Liver (tissue), 9 donors: ENCODE measurements around the gene GGCX. TPM values are rescaled to one million over a fixed set of nuclear protein-coding genes. Genes with fewer than 3 reads are reported as not detected.
"Not testable (repeated sequence)": the region's sequence is repeated elsewhere in the genome, so short reads cannot be mapped to it uniquely, and the experiment has no call there.

Source experiments
- DNase-seq: peaks from one replicate; pipeline ENCODE4 v3.0.0-alpha.2; 2017; ENCODE audit warnings: low spot score
- H3K27ac ChIP-seq, 2 donors: one replicate each; pipeline ENCODE4 v1.7.0; 2013; ENCODE audit warnings: inconsistent platforms in 2 of 2, low read length in 2 of 2, control low read depth in 1 of 2, low read depth in 1 of 2, mild to moderate bottlenecking in 1 of 2
- H3K27me3 ChIP-seq, 4 donors: one replicate each; pipeline versions ENCODE4 v1.6.1 to v1.7.0; 2013; ENCODE audit warnings: low read length in 3 of 4, inconsistent platforms in 1 of 4, mild to moderate bottlenecking in 1 of 4, moderate library complexity in 1 of 4; ENCODE audit not compliant: control insufficient read depth in 4 of 4, insufficient read depth in 4 of 4
- H3K36me3 ChIP-seq, 4 donors: one replicate each; pipeline versions ENCODE4 v1.6.1 to v1.7.0; 2013; ENCODE audit warnings: low read length in 3 of 4, mild to moderate bottlenecking in 3 of 4, low read depth in 1 of 4, moderate library complexity in 1 of 4; ENCODE audit not compliant: control insufficient read depth in 4 of 4, insufficient read depth in 3 of 4
- H3K4me1 ChIP-seq, 4 donors: one replicate each; pipeline versions ENCODE4 v1.6.1 to v1.7.0; 2013; ENCODE audit warnings: low read length in 3 of 4, mild to moderate bottlenecking in 3 of 4, moderate library complexity in 1 of 4; ENCODE audit not compliant: control insufficient read depth in 4 of 4, insufficient read depth in 4 of 4
- H3K4me3 ChIP-seq, 3 donors: one replicate each; pipeline versions ENCODE4 v1.6.1 to v1.7.0; 2013; ENCODE audit warnings: low read length in 3 of 3, control low read depth in 1 of 3, low read depth in 1 of 3, mild to moderate bottlenecking in 1 of 3
- H3K9ac ChIP-seq, 2 donors: one replicate each; pipeline ENCODE4 v1.7.0; 2013; ENCODE audit warnings: low read length in 2 of 2, mild to moderate bottlenecking in 2 of 2, moderate library complexity in 2 of 2, control low read depth in 1 of 2, low read depth in 1 of 2
- H3K9me3 ChIP-seq, 4 donors: one replicate each; pipeline versions ENCODE4 v1.6.1 to v1.7.0; 2013; ENCODE audit warnings: low read length in 3 of 4; ENCODE audit not compliant: control insufficient read depth in 4 of 4
- CTCF ChIP-seq: fragments of 150-350 bp; IDR thresholded peaks from 2 replicates; pipeline ENCODE4 v1.5.1; 2017; ENCODE audit warnings: improper control_type of control experiment, low read depth, low read length; ENCODE audit not compliant: missing input control
- FOXA1 ChIP-seq: IDR thresholded peaks from 2 replicates; pipeline ENCODE4 v1.6.1; 2016; ENCODE audit warnings: antibody characterized with exemption
- FOXA2 ChIP-seq: IDR thresholded peaks from 2 replicates; pipeline ENCODE4 v1.6.1; 2016; ENCODE audit warnings: antibody characterized with exemption
- GABPA ChIP-seq, 2 donors: IDR thresholded peaks in 1 of 2; conservative IDR thresholded peaks in 1 of 2; 2 replicates each; pipeline ENCODE4 v1.6.1; 2016; ENCODE audit warnings: antibody characterized with exemption in 2 of 2, mild to moderate bottlenecking in 1 of 2, moderate library complexity in 1 of 2
- HNF4A ChIP-seq, 2 donors: conservative IDR thresholded peaks; 2 replicates each; pipeline ENCODE4 v1.6.1; 2016; ENCODE audit warnings: antibody characterized with exemption in 2 of 2, mild to moderate bottlenecking in 2 of 2
- HNF4G ChIP-seq: IDR thresholded peaks from 2 replicates; pipeline ENCODE4 v1.6.1; 2016; ENCODE audit warnings: antibody characterized with exemption
- JUND ChIP-seq, 2 donors: IDR thresholded peaks; 2 replicates each; pipeline ENCODE4 v1.6.1; 2016; ENCODE audit warnings: antibody characterized with exemption in 2 of 2
- MAX ChIP-seq: IDR thresholded peaks from 2 replicates; pipeline ENCODE4 v1.6.1; 2016; ENCODE audit warnings: antibody characterized with exemption
- NR2F2 ChIP-seq: IDR thresholded peaks from 2 replicates; pipeline ENCODE4 v1.6.1; 2016; ENCODE audit warnings: antibody characterized with exemption
- RAD21 ChIP-seq, 2 donors: IDR thresholded peaks; 2 replicates each; pipeline ENCODE4 v1.6.1; 2016; ENCODE audit warnings: antibody characterized with exemption in 2 of 2, mild to moderate bottlenecking in 2 of 2
- REST ChIP-seq: IDR thresholded peaks from 2 replicates; pipeline ENCODE4 v1.6.1; 2016; ENCODE audit warnings: antibody characterized with exemption, mild to moderate bottlenecking
- RXRA ChIP-seq, 2 donors: IDR thresholded peaks; 2 replicates each; pipeline ENCODE4 v1.6.1; 2017 to 2018; ENCODE audit warnings: antibody characterized with exemption in 2 of 2, mild to moderate bottlenecking in 1 of 2
- SP1 ChIP-seq: IDR thresholded peaks from 2 replicates; pipeline ENCODE4 v1.6.1; 2018; ENCODE audit warnings: antibody characterized with exemption, mild to moderate bottlenecking
- WGBS: extraction: QIAGEN DNeasy Blood & Tissue Kit; methylation state at CpG from one replicate; pipeline ENCODE4 v1.1.7; 2013; 5-methylcytosine and 5-hydroxymethylcytosine counted together
- polyA plus RNA-seq, 2 donors: library from polyadenylated mRNA; stranded (reverse) in 1 of 2; unstranded in 1 of 2; fragments of 200-250 nt in 1 of 2; fragments of >200 nt in 1 of 2; fragmentation: Nextera tagmentation in 1 of 2; extraction: Ambion mirVana in 1 of 2; gene quantifications; one replicate each; pipeline versions ENCODE4 v1.2.1 to v1.2.3, GENCODE V29; 2013 to 2015
- total RNA-seq, 2 donors: library from RNA; depleted of rRNA; stranded (reverse); fragments of >200 nt; gene quantifications; one replicate each; pipeline ENCODE4 v1.2.3, GENCODE V29; 2014
- donor health status: healthy.
- donor health status: healthy.
- donor health status: healthy.
- donor health status: healthy.
- donor health status: healthy.

GGCX gene
- total and polyA plus RNA-seq, 4 donors = 67.3 to 189 (median 90.4) TPM

GRCh38 chr2:85604568-85605339 is 43.5 kb upstream of the GGCX start:
- Histone ChIP-seq H3K4me3 (peak overlapping the region in 1 of 3 donors; percentile 14), H3K4me1 (peaks cover 5 to 61% (median 49%) of the 10 kb centered on the region in 4 donors), H3K27ac (peak overlapping the region; percentile 70 to 76), H3K9me3 (no peaks in the 10 kb centered on the region), H3K9ac (no peak overlapping the region), H3K36me3 (peaks cover 0 to 10% (median 5%) of the 10 kb centered on the region in 4 donors), H3K27me3 (no peaks in the 10 kb centered on the region)
- no peak for DNase-seq
- TF ChIP-seq RAD21 (IDR thresholded peaks at IDR 0.05) (peak; percentile 7 to 29), JUND (IDR thresholded peaks at IDR 0.05) (no peak), FOXA2 (peak; percentile 71), GABPA (IDR thresholded peaks at IDR 0.05 in 1 of 2, conservative IDR thresholded peaks at IDR 0.05 in 1 of 2) (peak in 1 of 2 donors; percentile 11), HNF4A (conservative IDR thresholded peaks at IDR 0.05) (peak; percentile 7 to 53), RXRA (IDR thresholded peaks at IDR 0.05) (peak in 1 of 2 donors; percentile 50), FOXA1 (no peak), REST (peak; percentile 62)
- WGBS = 46% methylated on average over 6 of the region's 6 CpGs

GRCh38 chr2:85604133-85604444 is 42.8 kb upstream of the GGCX start:
- H3K4me3 ChIP-seq, DNase-seq, H3K9ac ChIP-seq, H3K27ac ChIP-seq, H3K9me3 ChIP-seq, H3K27me3 ChIP-seq: not testable (repeated sequence)
- H3K36me3 ChIP-seq = peaks cover 0 to 12% (median 7%) of the 10 kb centered on the region in 4 donors
- peaks cover 5 to 61% (median 46%) of the 10 kb centered on the region in 4 donors for H3K4me1 ChIP-seq
- 57% methylated on average over 3 of the region's 3 CpGs for WGBS

GRCh38 chr2:85602476-85603234 is 41.4 kb upstream of the GGCX start, which contains the start of gene TMEM150A:
Gene TMEM150A, minus strand, starts transcription at chr2:85602698. Its CDS starts 750 bp downstream, at chr2:85601948.
- Histone ChIP-seq H3K27ac (peak within 1 kb of the TSS; percentile 78 to 80), H3K4me1 (peaks cover 9 to 58% (median 47%) of the 10 kb centered on the region in 4 donors), H3K9ac (peak within 1 kb of the TSS; percentile 67 to 83), H3K9me3 (no peaks in the 10 kb centered on the region), H3K4me3 (peak within 1 kb of the TSS; percentile 88 to 95 (median 95)), H3K36me3 (peaks cover 0 to 12% (median 6%) of the 10 kb centered on the region in 4 donors), H3K27me3 (no peaks in the 10 kb centered on the region)
- DNase-seq = peak; percentile 83
- WGBS = under 1% methylated on average over 73 of the region's 73 CpGs
- TF ChIP-seq SP1 (no peak), MAX (peak; percentile 49), RAD21 (IDR thresholded peaks at IDR 0.05) (peak in 1 of 2 donors; percentile 17), CTCF (peak; percentile 26), RXRA (IDR thresholded peaks at IDR 0.05) (no peak), NR2F2 (no peak), GABPA (IDR thresholded peaks at IDR 0.05 in 1 of 2, conservative IDR thresholded peaks at IDR 0.05 in 1 of 2) (no peak), FOXA2 (no peak), HNF4G (no peak), REST (peak; percentile 10)
